Natural killer cell (primary cell): ENCODE data around the gene CTNNA2. TPM values are rescaled to one million over a fixed set of nuclear protein-coding genes. Genes with fewer than 3 reads are reported as not detected.

Experiments
- ATAC-seq, 3 donors: fragments of 150-1000 bp in 2 of 3; fragments of 200-7000 bp in 1 of 3; cut with Tn5 transposase; 1 replicate in 1 of 3; 2 replicates in 2 of 3; pipeline ENCODE4 v1.10.0; 2021; ENCODE audit warnings: mild to moderate bottlenecking in 2 of 3, moderate library complexity in 2 of 3
- DNase-seq, 2 donors: peaks; one replicate each; pipeline versions ENCODE4 v3.0.0 to v3.0.0-alpha.2; 2013 to 2021; ENCODE audit warnings: mixed read lengths in 1 of 2
- H3K27ac ChIP-seq: one replicate; pipeline ENCODE4 v1.5.1; 2013; ENCODE audit warnings: mild to moderate bottlenecking, low read length
- H3K27me3 ChIP-seq: one replicate; pipeline ENCODE4 v1.6.1; 2013; ENCODE audit warnings: low read length; ENCODE audit not compliant: control insufficient read depth, insufficient read depth
- H3K36me3 ChIP-seq: one replicate; pipeline ENCODE4 v1.6.1; 2013; ENCODE audit warnings: low read length; ENCODE audit not compliant: control insufficient read depth, insufficient read depth
- H3K4me1 ChIP-seq: one replicate; pipeline ENCODE4 v1.6.1; 2013; ENCODE audit warnings: low read length; ENCODE audit not compliant: control insufficient read depth, insufficient read depth
- H3K4me3 ChIP-seq: one replicate; pipeline ENCODE4 v1.5.1; 2013; ENCODE audit warnings: low read length
- H3K9me3 ChIP-seq: one replicate; pipeline ENCODE4 v1.6.1; 2013; ENCODE audit warnings: low read length; ENCODE audit not compliant: control insufficient read depth, insufficient read depth
- H3K27ac Mint-ChIP-seq, 2 donors: one replicate each; pipeline ENCODE4 v1.8.0; 2022; ENCODE audit warnings: mild to moderate bottlenecking in 2 of 2, mixed read lengths in 2 of 2, moderate library complexity in 1 of 2
- H3K27me3 Mint-ChIP-seq, 2 donors: one replicate each; pipeline ENCODE4 v1.8.0; 2022; ENCODE audit warnings: low read depth in 2 of 2, mixed read lengths in 2 of 2
- H3K36me3 Mint-ChIP-seq: one replicate; pipeline ENCODE4 v1.8.0; 2022; ENCODE audit warnings: mixed read lengths
- H3K4me1 Mint-ChIP-seq, 2 donors: one replicate each; pipeline ENCODE4 v1.8.0; 2022; ENCODE audit warnings: mixed read lengths in 2 of 2
- H3K4me3 Mint-ChIP-seq: one replicate; pipeline ENCODE4 v1.8.0; 2022; ENCODE audit warnings: mild to moderate bottlenecking, moderate library complexity, mixed read lengths
- H3K9me3 Mint-ChIP-seq, 2 donors: one replicate each; pipeline ENCODE4 v1.8.0; 2022; ENCODE audit warnings: mixed read lengths in 2 of 2
- CTCF ChIP-seq: fragments of 200-600 bp; IDR thresholded peaks from one replicate; pipeline ENCODE4 v1.8.0; 2022; ENCODE audit warnings: antibody characterized with exemption
- WGBS: methylation state at CpG from one replicate; pipeline ENCODE4 v1.1.7; 2013; ENCODE audit warnings: missing lambda C conversion rate; ENCODE audit not compliant: insufficient coverage; 5-methylcytosine and 5-hydroxymethylcytosine counted together
- intact Hi-C: fragments of 100-400 bp; cut with micrococcal nuclease; formaldehyde crosslinking; loops from one replicate; pipeline ENCODE4 v1.14.2; 2022
- total RNA-seq, 4 donors: library from RNA; stranded (reverse); fragments of 120-200 nt in 1 of 4; gene quantifications; one replicate each; pipeline versions ENCODE4 v1.2.3 to v1.2.4, GENCODE V29; 2013 to 2022

Gene CTNNA2
- total RNA-seq, 3 donors from 2014 or later (not counting 1 experiment from before 2014, with no cell fraction given): not detected

GRCh38 chr2:80303006-80303908 is 790.4 kb downstream of the CTNNA2 start:
- Mint-ChIP-seq H3K27me3 (peaks cover 21 to 28% of the 10 kb centered on the region in 2 donors), H3K36me3 (peaks cover 6% of the 10 kb centered on the region), H3K4me3 (no peak overlapping the region), H3K4me1 (no peaks in the 10 kb centered on the region), H3K9me3 (peaks cover 6 to 12% of the 10 kb centered on the region in 2 donors), H3K27ac (no peak overlapping the region)
- Histone ChIP-seq H3K9me3 (peaks cover 8% of the 10 kb centered on the region), H3K4me3 (no peak overlapping the region), H3K27me3 (peaks cover 21% of the 10 kb centered on the region), H3K4me1 (no peaks in the 10 kb centered on the region), H3K36me3 (no peaks in the 10 kb centered on the region), H3K27ac (no peak overlapping the region)
- WGBS: 7% methylated on average over 61 of the region's 64 CpGs
- DNase-seq (no peak), ATAC-seq (no peak)
- intact Hi-C loops: no loop called here
- no peak for TF ChIP-seq CTCF

DNA sequence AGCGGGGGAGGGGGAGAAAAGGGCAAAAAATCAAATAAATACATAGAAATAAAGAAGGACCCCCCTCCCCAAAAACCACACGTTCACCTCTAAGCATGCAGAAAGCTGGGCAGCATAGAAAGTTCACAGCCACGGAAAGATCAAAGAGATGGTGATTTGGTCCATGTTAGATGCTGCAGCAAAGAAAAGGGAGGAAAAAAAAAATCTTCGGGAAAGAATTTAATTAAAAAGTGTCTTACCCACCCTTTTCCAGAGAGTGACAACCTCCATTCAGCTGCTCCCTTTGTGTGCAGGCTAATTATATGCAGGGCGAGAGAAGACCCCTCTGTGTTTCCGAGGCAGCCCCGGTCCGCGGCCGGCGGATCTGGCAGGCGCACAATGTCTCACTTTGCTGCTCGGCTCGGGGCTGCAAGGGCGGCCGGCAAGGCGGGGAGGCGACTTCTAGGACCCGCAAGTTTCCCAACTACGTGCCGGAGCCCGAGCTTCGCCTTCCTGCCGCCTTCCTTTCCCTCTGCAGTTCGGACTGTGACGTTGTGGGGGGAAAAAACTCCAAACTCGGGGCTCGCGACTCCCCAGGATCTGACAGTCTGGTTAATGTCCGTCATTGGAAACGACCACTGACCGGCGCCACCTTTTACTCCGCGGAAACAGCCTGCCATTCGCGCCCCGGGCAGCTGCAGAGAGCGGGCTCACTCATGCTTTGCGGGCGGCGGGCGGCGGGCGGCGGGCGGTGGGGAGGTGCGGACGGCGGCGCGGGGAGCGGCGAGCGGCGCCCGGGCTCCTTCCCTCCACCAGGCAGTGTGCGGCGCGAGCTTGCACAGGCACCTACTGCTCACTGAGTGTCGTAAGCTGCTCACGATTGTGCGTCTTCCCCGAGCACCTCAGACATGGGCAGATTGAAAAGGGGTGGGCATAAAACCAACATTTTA is 791.3 kb downstream of the CTNNA2 start, which contains the start of gene LRRTM1:
TSS of gene LRRTM1 (minus strand) at position 844 of the 929 bp plus-strand sequence. CDS start 933 bp downstream, outside the sequence.
- WGBS: 3% methylated on average over 62 of the region's 64 CpGs
- Mint-ChIP-seq H3K4me3 (no peak within 1 kb of the TSS), H3K27me3 (peaks cover 21 to 28% of the 10 kb centered on the region in 2 donors)

DNA sequence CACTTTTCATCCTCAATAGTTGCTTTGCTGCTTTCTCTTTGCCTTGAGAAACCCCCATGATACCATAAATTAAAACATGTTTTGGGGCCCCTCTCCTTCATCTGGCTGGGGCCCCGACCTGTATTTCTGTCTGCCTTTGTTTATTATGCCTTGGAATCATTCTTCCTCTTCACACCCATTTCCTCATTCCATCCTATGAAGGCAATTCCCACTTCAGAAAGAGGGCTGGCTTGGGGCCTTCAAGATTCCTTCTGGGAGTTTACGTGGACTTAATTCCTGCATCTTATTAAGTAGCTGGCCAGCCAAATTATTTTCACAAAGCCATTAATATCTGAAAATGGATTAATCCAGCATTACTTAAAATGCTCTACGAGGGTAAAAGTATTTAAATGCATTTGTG is 798.5 kb downstream of the CTNNA2 start:
- DNase-seq: no peak
- Histone ChIP-seq H3K4me1 (no peaks in the 10 kb centered on the region), H3K9me3 (no peaks in the 10 kb centered on the region), H3K4me3 (no peak overlapping the region), H3K27ac (no peak overlapping the region), H3K36me3 (no peaks in the 10 kb centered on the region), H3K27me3 (no peaks in the 10 kb centered on the region)
- WGBS: 71% methylated on average over 3 of the region's 3 CpGs
- no peaks in the 10 kb centered on the region for H3K36me3 Mint-ChIP-seq
- no peak overlapping the region for H3K27ac Mint-ChIP-seq
- H3K27me3 Mint-ChIP-seq: peaks cover 0 to 2% of the 10 kb centered on the region in 2 donors
- no peaks in the 10 kb centered on the region for H3K4me1 Mint-ChIP-seq
- intact Hi-C loops: no loop called here
- ATAC-seq: no peak
- TF ChIP-seq CTCF: no peak
- peaks cover 17 to 19% of the 10 kb centered on the region in 2 donors for H3K9me3 Mint-ChIP-seq
- H3K4me3 Mint-ChIP-seq: no peak overlapping the region

More for the DNA sequence above, 791.3 kb downstream of the CTNNA2 start, which contains the start of gene LRRTM1:
- ATAC-seq (no peak), DNase-seq (no peak)
- H3K4me3 ChIP-seq: no peak within 1 kb of the TSS
- peaks cover 8% of the 10 kb centered on the region for H3K9me3 ChIP-seq
- H3K27ac Mint-ChIP-seq: no peak within 1 kb of the TSS
- no peaks in the 10 kb centered on the region for H3K4me1 Mint-ChIP-seq
- H3K27ac ChIP-seq: no peak within 1 kb of the TSS
- peaks cover 21% of the 10 kb centered on the region for H3K27me3 ChIP-seq
- H3K36me3 Mint-ChIP-seq: no peaks in the 10 kb centered on the region
- no peaks in the 10 kb centered on the region for H3K36me3 ChIP-seq
- peaks cover 7 to 10% of the 10 kb centered on the region in 2 donors for H3K9me3 Mint-ChIP-seq
- intact Hi-C loops: no loop called here
- TF ChIP-seq CTCF: no peak
- no peaks in the 10 kb centered on the region for H3K4me1 ChIP-seq
